ENCODE data around the gene HSPD1. TPM values are rescaled to one million over a fixed set of nuclear protein-coding genes. Genes with fewer than 3 reads are reported as not detected.
A peak's percentile ranks its signal among the peaks of the same experiment; 100 is the strongest.

The HSPD1 gene
- total and polyA plus RNA-seq, 2 experiments from 2014 or later = 309 to 327 TPM

DNA sequence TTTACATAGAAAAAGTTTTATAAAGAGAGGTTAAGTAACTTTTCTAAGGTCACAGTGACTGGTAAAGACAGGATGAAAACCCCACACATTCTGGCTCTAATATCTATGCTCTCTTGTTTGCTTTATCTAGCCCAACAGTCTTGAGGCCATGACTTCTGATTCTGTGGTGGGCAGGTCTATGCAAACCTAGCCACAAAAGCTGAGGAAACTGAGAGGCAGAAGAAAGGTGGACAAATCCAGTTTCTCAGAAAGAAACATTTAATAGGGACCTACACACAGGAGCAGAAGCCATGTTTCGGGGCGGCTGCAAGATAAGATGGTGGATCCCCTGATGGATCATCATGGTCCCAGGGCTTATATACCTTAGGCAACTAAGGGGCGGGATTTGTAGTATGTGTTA lies 21.8 kb downstream of the HSPD1 start:
- Histone ChIP-seq H3K36me3 (replicated peaks; ENCODE audit: insufficient read depth, low read depth) (no peaks in the 10 kb centered on the region), H3K9me3 (ENCODE audit: low read depth) (no peaks in the 10 kb centered on the region), H4K20me1 (ENCODE audit: insufficient read depth, poor library complexity, severe bottlenecking) (no peaks in the 10 kb centered on the region), H3K9me2 (replicated peaks; ENCODE audit: insufficient read depth) (no peaks in the 10 kb centered on the region), H3K27ac (no peak overlapping the region), H2AFZ (no peak overlapping the region), H3K4me2 (no peak overlapping the region), H3K27me3 (no peaks in the 10 kb centered on the region), H3K4me1 (ENCODE audit: insufficient read depth) (no peaks in the 10 kb centered on the region), H3K4me3 (no peak overlapping the region), H3K79me2 (no peaks in the 10 kb centered on the region)
- no peak for DNase-seq (ENCODE audit: low spot score)
- no peak for TF ChIP-seq EZH2 (IDR thresholded peaks at IDR 0.05; ENCODE audit: borderline replicate concordance)
- TF ChIP-seq EZH2phosphoT487 (IDR thresholded peaks at IDR 0.05; ENCODE audit: low read depth, severe bottlenecking, unreplicated experiment) = no peak
- TF ChIP-seq, protein P1, sequence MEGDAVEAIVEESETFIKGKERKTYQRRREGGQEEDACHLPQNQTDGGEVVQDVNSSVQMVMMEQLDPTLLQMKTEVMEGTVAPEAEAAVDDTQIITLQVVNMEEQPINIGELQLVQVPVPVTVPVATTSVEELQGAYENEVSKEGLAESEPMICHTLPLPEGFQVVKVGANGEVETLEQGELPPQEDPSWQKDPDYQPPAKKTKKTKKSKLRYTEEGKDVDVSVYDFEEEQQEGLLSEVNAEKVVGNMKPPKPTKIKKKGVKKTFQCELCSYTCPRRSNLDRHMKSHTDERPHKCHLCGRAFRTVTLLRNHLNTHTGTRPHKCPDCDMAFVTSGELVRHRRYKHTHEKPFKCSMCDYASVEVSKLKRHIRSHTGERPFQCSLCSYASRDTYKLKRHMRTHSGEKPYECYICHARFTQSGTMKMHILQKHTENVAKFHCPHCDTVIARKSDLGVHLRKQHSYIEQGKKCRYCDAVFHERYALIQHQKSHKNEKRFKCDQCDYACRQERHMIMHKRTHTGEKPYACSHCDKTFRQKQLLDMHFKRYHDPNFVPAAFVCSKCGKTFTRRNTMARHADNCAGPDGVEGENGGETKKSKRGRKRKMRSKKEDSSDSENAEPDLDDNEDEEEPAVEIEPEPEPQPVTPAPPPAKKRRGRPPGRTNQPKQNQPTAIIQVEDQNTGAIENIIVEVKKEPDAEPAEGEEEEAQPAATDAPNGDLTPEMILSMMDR (IDR thresholded peaks at IDR 0.05; ENCODE audit: poor library complexity) = no peak
- WGBS (ENCODE audit: low lambda C conversion rate, missing lambda C conversion rate) = 97% methylated on average over 3 of the region's 3 CpGs

DNA sequence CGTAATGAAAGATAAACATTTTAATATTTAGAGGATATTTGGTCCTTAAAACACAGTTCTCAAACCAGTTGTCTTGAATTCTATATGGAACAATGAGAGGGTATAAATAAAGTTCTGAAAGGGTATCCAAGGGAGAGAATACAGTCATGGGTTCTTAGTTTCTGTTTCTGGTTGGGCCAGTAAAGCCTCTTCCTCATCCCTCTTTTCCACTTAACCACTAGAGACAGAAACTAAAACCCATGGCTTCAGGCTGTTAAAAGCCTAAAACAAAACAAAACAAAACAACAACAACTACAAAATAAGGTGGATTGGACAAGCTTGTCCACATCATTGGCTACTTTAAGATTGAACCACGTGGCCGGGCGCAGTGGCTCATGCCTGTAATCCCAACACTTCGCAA lies 27.5 kb downstream of the HSPD1 start:
- Histone ChIP-seq H3K79me2 (peaks cover 9% of the 10 kb centered on the region), H3K4me3 (no peak overlapping the region), H3K9me2 (replicated peaks; ENCODE audit: insufficient read depth) (no peaks in the 10 kb centered on the region), H3K36me3 (replicated peaks; ENCODE audit: insufficient read depth, low read depth) (no peaks in the 10 kb centered on the region), H3K9me3 (ENCODE audit: low read depth) (no peaks in the 10 kb centered on the region), H3K27me3 (no peaks in the 10 kb centered on the region), H3K4me1 (ENCODE audit: insufficient read depth) (no peaks in the 10 kb centered on the region), H2AFZ (no peak overlapping the region), H4K20me1 (ENCODE audit: insufficient read depth, poor library complexity, severe bottlenecking) (no peaks in the 10 kb centered on the region), H3K4me2 (no peak overlapping the region), H3K27ac (no peak overlapping the region)
- 98% methylated on average over 5 of the region's 5 CpGs for WGBS (ENCODE audit: low lambda C conversion rate, missing lambda C conversion rate)
- TF ChIP-seq EZH2 (IDR thresholded peaks at IDR 0.05; ENCODE audit: borderline replicate concordance) (no peak), EZH2phosphoT487 (IDR thresholded peaks at IDR 0.05; ENCODE audit: low read depth, severe bottlenecking, unreplicated experiment) (no peak)
- TF ChIP-seq, protein P1 (IDR thresholded peaks at IDR 0.05; ENCODE audit: poor library complexity) = no peak
- no peak for DNase-seq (ENCODE audit: low spot score)

DNA sequence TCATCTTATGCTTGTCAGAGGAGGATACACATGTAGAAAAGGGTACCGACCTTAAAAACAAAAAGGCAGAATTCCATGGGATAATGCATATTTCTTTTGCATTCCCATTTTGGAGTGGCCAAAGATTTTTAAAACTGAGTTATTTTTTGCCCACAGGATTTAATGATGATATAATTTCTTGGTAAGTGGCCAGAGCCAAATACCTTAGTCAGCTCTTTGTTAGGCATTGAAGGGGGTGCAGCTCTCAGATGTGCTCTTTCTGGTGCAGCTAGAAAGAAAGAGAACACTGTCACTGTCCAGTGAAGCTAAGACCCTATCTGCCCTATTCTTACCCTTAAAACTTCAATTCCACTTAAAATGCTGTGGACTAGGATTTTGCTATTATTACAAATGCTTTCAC lies 35.5 kb downstream of the HSPD1 start:
- no peak for DNase-seq (ENCODE audit: low spot score)
- WGBS (ENCODE audit: low lambda C conversion rate, missing lambda C conversion rate) = 96% methylated on average over 1 of the region's 1 CpG
- H3K4me1 ChIP-seq (ENCODE audit: insufficient read depth) = peaks cover 8% of the 10 kb centered on the region
- no peak overlapping the region for H3K4me2 ChIP-seq
- no peaks in the 10 kb centered on the region for H3K36me3 ChIP-seq (replicated peaks; ENCODE audit: insufficient read depth, low read depth)
- no peak overlapping the region for H3K27ac ChIP-seq
- H3K9me2 ChIP-seq (replicated peaks; ENCODE audit: insufficient read depth) = no peaks in the 10 kb centered on the region
- no peak overlapping the region for H3K4me3 ChIP-seq
- TF ChIP-seq, protein P1 (IDR thresholded peaks at IDR 0.05; ENCODE audit: poor library complexity) = no peak
- TF ChIP-seq EZH2 (IDR thresholded peaks at IDR 0.05; ENCODE audit: borderline replicate concordance) (no peak), EZH2phosphoT487 (IDR thresholded peaks at IDR 0.05; ENCODE audit: low read depth, severe bottlenecking, unreplicated experiment) (no peak)
- H4K20me1 ChIP-seq (ENCODE audit: insufficient read depth, poor library complexity, severe bottlenecking) = peaks cover 5% of the 10 kb centered on the region
- no peaks in the 10 kb centered on the region for H3K9me3 ChIP-seq (ENCODE audit: low read depth)
- peaks cover 49% of the 10 kb centered on the region for H3K79me2 ChIP-seq
- H3K27me3 ChIP-seq = no peaks in the 10 kb centered on the region
- H2AFZ ChIP-seq = no peak overlapping the region

DNA sequence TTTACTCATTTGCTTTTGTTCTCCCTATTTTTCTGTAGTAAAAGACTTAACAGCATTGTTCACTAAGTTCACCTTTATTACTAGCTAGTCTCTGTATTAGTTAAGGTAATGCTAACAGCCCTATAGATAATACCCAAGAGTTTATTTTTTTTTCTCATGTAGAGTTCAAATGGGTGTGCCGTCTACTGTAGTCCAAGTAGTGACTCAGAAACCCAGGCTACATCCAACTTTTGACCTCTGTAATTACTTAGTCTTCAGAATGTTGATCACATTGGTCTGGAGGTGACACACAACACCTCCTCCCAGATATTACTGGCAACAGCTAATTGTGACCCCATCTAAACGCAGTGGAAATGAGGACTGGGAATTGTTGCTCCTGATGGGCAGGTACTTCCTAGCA lies 38.6 kb downstream of the HSPD1 start:
- H3K9me3 ChIP-seq (ENCODE audit: low read depth) = no peaks in the 10 kb centered on the region
- peaks cover 13% of the 10 kb centered on the region for H4K20me1 ChIP-seq (ENCODE audit: insufficient read depth, poor library complexity, severe bottlenecking)
- peak overlapping the region; percentile 36 for H3K4me2 ChIP-seq
- H2AFZ ChIP-seq = no peak overlapping the region
- H3K4me1 ChIP-seq (ENCODE audit: insufficient read depth) = peaks cover 8% of the 10 kb centered on the region
- H3K79me2 ChIP-seq = peaks cover 71% of the 10 kb centered on the region
- TF ChIP-seq, protein P1 (IDR thresholded peaks at IDR 0.05; ENCODE audit: poor library complexity) = no peak
- TF ChIP-seq EZH2phosphoT487 (IDR thresholded peaks at IDR 0.05; ENCODE audit: low read depth, severe bottlenecking, unreplicated experiment) (no peak), EZH2 (IDR thresholded peaks at IDR 0.05; ENCODE audit: borderline replicate concordance) (no peak)
- peak overlapping the region; percentile 71 for H3K27ac ChIP-seq
- no peaks in the 10 kb centered on the region for H3K9me2 ChIP-seq (replicated peaks; ENCODE audit: insufficient read depth)
- H3K4me3 ChIP-seq = no peak overlapping the region
- peak; percentile 25 for DNase-seq (ENCODE audit: low spot score)
- no peaks in the 10 kb centered on the region for H3K36me3 ChIP-seq (replicated peaks; ENCODE audit: insufficient read depth, low read depth)
- 89% methylated on average over 2 of the region's 2 CpGs for WGBS (ENCODE audit: low lambda C conversion rate, missing lambda C conversion rate)
- H3K27me3 ChIP-seq = no peaks in the 10 kb centered on the region
